H1 (cell line): Measurements from ENCODE around the gene TUBB1. TPM values are rescaled to one million over a fixed set of nuclear protein-coding genes. Genes with fewer than 3 reads are reported as not detected.

Source experiments
- CTCF ChIA-PET: fragments of 300-600 bp; sonication (Branson Sonifier 250); formaldehyde crosslinking; loops from one replicate; lab custom pipeline; 2021; ENCODE audit not compliant: partially characterized antibody; lab: Charles Lee
- POLR2A ChIA-PET: fragments of 300-600 bp; sonication (Branson Sonifier 250); formaldehyde crosslinking; loops from one replicate; lab custom pipeline; 2021; ENCODE audit warnings: inconsistent platforms; ENCODE audit not compliant: partially characterized antibody; lab: Charles Lee
- DNase-seq, 2 experiments: peaks; one replicate each; pipeline versions ENCODE4 v3.0.0 to v3.0.0-alpha.2; 2010 to 2022; ENCODE audit warnings: low spot score in 2 of 2, low read depth in 1 of 2, mixed read lengths in 1 of 2
- FAIRE-seq: peaks from 2 replicates; lab custom pipeline; 2011; peaks lifted over from hg19 to GRCh38; lab: Jason Lieb, UNC
- H2AFZ ChIP-seq: 2 replicates; pipeline ENCODE4 v1.8.1; 2012; ENCODE audit warnings: low read length, inconsistent platforms
- H2AK5ac ChIP-seq: 2 replicates; pipeline ENCODE4 v1.6.1; 2013; ENCODE audit warnings: low read depth, low read length
- H2BK120ac ChIP-seq: replicated peaks from 2 replicates; pipeline ENCODE3; 2013; ENCODE audit warnings: low read depth, low read length, inconsistent platforms
- H2BK12ac ChIP-seq: 2 replicates; pipeline ENCODE4 v1.6.1; 2013; ENCODE audit warnings: low read depth, low read length
- H2BK15ac ChIP-seq: 2 replicates; pipeline ENCODE4 v1.6.1; 2013; ENCODE audit warnings: low read length
- H2BK20ac ChIP-seq: 2 replicates; pipeline ENCODE4 v1.6.1; 2013; ENCODE audit warnings: low read length
- H2BK5ac ChIP-seq: 2 replicates; pipeline ENCODE4 v1.6.1; 2013; ENCODE audit warnings: low read depth, low read length
- H3K14ac ChIP-seq: 2 replicates; pipeline ENCODE4 v1.6.1; 2013; ENCODE audit warnings: inconsistent platforms; ENCODE audit not compliant: insufficient read length
- H3K18ac ChIP-seq: 2 replicates; pipeline ENCODE4 v1.6.1; 2013; ENCODE audit warnings: low read length; ENCODE audit errors: extremely low read depth
- H3K23ac ChIP-seq: 2 replicates; pipeline ENCODE4 v1.6.1; 2013; ENCODE audit warnings: inconsistent platforms; ENCODE audit not compliant: insufficient read length
- H3K23me2 ChIP-seq: 2 replicates; pipeline ENCODE4 v1.6.1; 2013; ENCODE audit warnings: low read depth, low read length
- H3K27ac ChIP-seq: 2 replicates; pipeline ENCODE4 v1.6.1; 2011; ENCODE audit warnings: low read depth, low read length, inconsistent platforms
- H3K27me3 ChIP-seq, 4 experiments: replicated peaks in 1 of 4; 1 replicate in 1 of 4; 2 replicates in 3 of 4; pipeline versions ENCODE4 v1.6.1 to v1.8.1; 2011 to 2013; ENCODE audit warnings: low read length in 3 of 4, mild to moderate bottlenecking in 3 of 4, inconsistent platforms in 2 of 4, mixed read lengths in 2 of 4, moderate library complexity in 1 of 4; ENCODE audit not compliant: control insufficient read depth in 3 of 4, insufficient read depth in 3 of 4; ENCODE audit errors: extremely low read depth in 1 of 4
- H3K36me3 ChIP-seq, 4 experiments: 2 replicates each; pipeline versions ENCODE4 v1.6.1 to v1.8.1; 2011 to 2013; ENCODE audit warnings: mild to moderate bottlenecking in 4 of 4, low read length in 3 of 4, moderate library complexity in 2 of 4, control low read depth in 1 of 4, inconsistent platforms in 1 of 4; ENCODE audit not compliant: insufficient read depth in 4 of 4, control insufficient read depth in 2 of 4
- H3K4ac ChIP-seq: replicated peaks from 2 replicates; pipeline ENCODE3; 2013; ENCODE audit warnings: low read length, low read depth, mixed read lengths, inconsistent platforms; ENCODE audit not compliant: insufficient read length
- H3K4me1 ChIP-seq, 4 experiments: replicated peaks in 1 of 4; 1 replicate in 1 of 4; 2 replicates in 3 of 4; pipeline versions ENCODE4 v1.6.1 to v1.8.1; 2011 to 2013; ENCODE audit warnings: low read length in 3 of 4, inconsistent platforms in 2 of 4, mixed read lengths in 1 of 4; ENCODE audit not compliant: insufficient read depth in 4 of 4, control insufficient read depth in 3 of 4
- H3K4me2 ChIP-seq, 2 experiments: 2 replicates each; pipeline versions ENCODE4 v1.6.1 to v1.8.1; 2011 to 2013; ENCODE audit warnings: low read depth in 2 of 2, low read length in 2 of 2, control low read depth in 1 of 2, inconsistent platforms in 1 of 2, mild to moderate bottlenecking in 1 of 2; ENCODE audit not compliant: insufficient read depth in 1 of 2
- H3K4me3 ChIP-seq, 4 experiments: fragments of 200-600, 300-600 bp in 1 of 4; sonication (generic), shearing (Covaris generic), sonication (Bioruptor Twin) in 1 of 4; 2 replicates each; pipeline versions ENCODE4 v1.5.1 to v1.8.1; 2011 to 2016; ENCODE audit warnings: low read length in 4 of 4, low read depth in 3 of 4, control low read depth in 2 of 4, inconsistent platforms in 2 of 4, mild to moderate bottlenecking in 2 of 4, mixed read lengths in 1 of 4, moderate library complexity in 1 of 4; ENCODE audit not compliant: insufficient read depth in 2 of 4; ENCODE audit errors: extremely low read depth in 1 of 4
- H3K56ac ChIP-seq: replicated peaks from 2 replicates; pipeline ENCODE3; 2013; ENCODE audit warnings: low read depth, mild to moderate bottlenecking, mixed read lengths, low read length, inconsistent platforms; ENCODE audit not compliant: insufficient read length
- H3K79me1 ChIP-seq: 2 replicates; pipeline ENCODE4 v1.6.1; 2013; ENCODE audit warnings: low read depth, low read length, control low read depth
- H3K79me2 ChIP-seq, 2 experiments: 2 replicates each; pipeline versions ENCODE4 v1.6.1 to v1.8.1; 2012 to 2013; ENCODE audit warnings: low read length in 2 of 2, mild to moderate bottlenecking in 2 of 2, inconsistent platforms in 1 of 2; ENCODE audit not compliant: insufficient read depth in 2 of 2, control insufficient read depth in 1 of 2
- H3K9ac ChIP-seq, 4 experiments: replicated peaks in 1 of 4; 1 replicate in 1 of 4; 2 replicates in 3 of 4; pipeline versions ENCODE4 v1.6.1 to v1.8.1; 2011 to 2013; ENCODE audit warnings: low read depth in 3 of 4, low read length in 3 of 4, control low read depth in 2 of 4, mild to moderate bottlenecking in 2 of 4, moderate library complexity in 2 of 4, inconsistent platforms in 1 of 4; ENCODE audit errors: extremely low read depth in 1 of 4
- H3K9me3 ChIP-seq, 2 experiments: 2 replicates each; pipeline versions ENCODE4 v1.6.1 to v1.8.1; 2012 to 2013; ENCODE audit warnings: mild to moderate bottlenecking in 2 of 2, moderate library complexity in 2 of 2, control low read depth in 1 of 2, inconsistent platforms in 1 of 2, low read depth in 1 of 2, low read length in 1 of 2, mixed read lengths in 1 of 2; ENCODE audit not compliant: insufficient read depth in 2 of 2
- H4K20me1 ChIP-seq, 2 experiments: replicated peaks in 1 of 2; 2 replicates each; pipeline versions ENCODE3 to v1.8.1; 2011 to 2013; ENCODE audit warnings: inconsistent platforms in 2 of 2, low read length in 2 of 2, mild to moderate bottlenecking in 1 of 2; ENCODE audit not compliant: insufficient read depth in 2 of 2, control insufficient read depth in 1 of 2
- H4K5ac ChIP-seq: 2 replicates; pipeline ENCODE4 v1.6.1; 2013; ENCODE audit warnings: low read length, low read depth, mixed read lengths, inconsistent platforms; ENCODE audit not compliant: insufficient read length
- H4K8ac ChIP-seq: 2 replicates; pipeline ENCODE4 v1.8.0; 2013; ENCODE audit warnings: mild to moderate bottlenecking, moderate library complexity, low read length, inconsistent platforms; ENCODE audit not compliant: insufficient read depth; ENCODE audit errors: extremely low read depth
- H4K91ac ChIP-seq: replicated peaks from 2 replicates; pipeline ENCODE3; 2013; ENCODE audit warnings: low read length, mixed read lengths, inconsistent platforms; ENCODE audit not compliant: insufficient read length
- MAFK ChIP-seq: IDR thresholded peaks from 2 replicates; pipeline ENCODE4 v1.6.1; 2012; ENCODE audit warnings: low read depth, mild to moderate bottlenecking, improper control_type of control experiment, low read length
- SIN3A ChIP-seq, 2 experiments: IDR thresholded peaks in 1 of 2; conservative IDR thresholded peaks in 1 of 2; 2 replicates each; pipeline ENCODE4 v1.6.1; 2011 to 2012; ENCODE audit warnings: low read length in 2 of 2, improper control_type of control experiment in 1 of 2, low read depth in 1 of 2, mild to moderate bottlenecking in 1 of 2
- TAF7 ChIP-seq: optimal IDR thresholded peaks from 2 replicates; pipeline ENCODE3; 2011; ENCODE audit warnings: low read depth, mild to moderate bottlenecking, inconsistent platforms, low read length, moderate library complexity, borderline replicate concordance
- YY1 ChIP-seq: IDR thresholded peaks from 2 replicates; pipeline ENCODE4 v1.6.1; 2011; ENCODE audit warnings: low read depth, mild to moderate bottlenecking, low read length
- WGBS, 2 experiments: shearing (Covaris generic) in 1 of 2; methylation state at CpG; one replicate each; pipeline versions ENCODE4 v1.1.6 to v1.1.7; 2013 to 2015; ENCODE audit warnings: low lambda C conversion rate in 2 of 2, mixed read lengths in 2 of 2, inconsistent platforms in 1 of 2, low coverage in 1 of 2, missing lambda C conversion rate in 1 of 2; ENCODE audit not compliant: insufficient replicate concordance in 2 of 2, insufficient coverage in 1 of 2, insufficient read length in 1 of 2; ENCODE audit errors: extremely low coverage in 1 of 2, missing lambda C conversion rate in 1 of 2; 5-methylcytosine and 5-hydroxymethylcytosine counted together
- polyA plus RNA-seq, 7 experiments: library from polyadenylated mRNA; depleted of rRNA in 3 of 7; stranded (reverse) in 5 of 7; unstranded in 2 of 7; fragments of >200 nt in 5 of 7; fragments of 200-250 nt in 2 of 7; gene quantifications; 1 replicate in 5 of 7; 2 replicates in 1 of 7; 4 replicates in 1 of 7; pipeline versions ENCODE4 v1.2.1 to v1.2.3, GENCODE V29; 2011 to 2013; ENCODE audit warnings: missing spikeins in 2 of 7, mixed read lengths in 2 of 7
- total RNA-seq: library from RNA; stranded (reverse); fragmentation: NEBNext Ultra II Directional; extraction: Animal tissue kit (Norgen Biotek cat#: 25700); gene quantifications from 2 replicates; pipeline ENCODE4 v1.2.1, GENCODE V29; 2021

TUBB1 gene
- total and polyA plus RNA-seq, 2 of the 8 experiments (the other 6 are each of a cell fraction or from before 2014, with no cell fraction given): not detected

- CTCF ChIA-PET: interaction anchor here (0.6 to 1.2 kb wide), 4 partner anchors 24 to 193 kb away, joined by 3 to 4 read pairs (median 3); no protein-coding TSS in a partner anchor
- H3K18ac ChIP-seq: no peak overlapping the region
- POLR2A ChIA-PET: no interaction called here
- H2BK12ac ChIP-seq: no peak overlapping the region
- H3K56ac ChIP-seq: no peak overlapping the region
- no peak overlapping the region for H3K4me3 ChIP-seq
- DNase-seq (no peak), FAIRE-seq (no peak)
- H3K36me3 ChIP-seq: no peaks in the 10 kb centered on the region
- no peaks in the 10 kb centered on the region for H3K9me3 ChIP-seq
- no peak overlapping the region for H2BK15ac ChIP-seq
- no peak overlapping the region for H2AK5ac ChIP-seq
- no peaks in the 10 kb centered on the region for H3K79me1 ChIP-seq
- no peak overlapping the region for H3K23ac ChIP-seq
- 83% methylated on average over 22 of the region's 22 CpGs; no CpG with 5 or more reads in 1 of the 2 experiments for WGBS, 2 experiments
- no peak overlapping the region for H3K4me2 ChIP-seq
- H3K4ac ChIP-seq: no peak overlapping the region
- no peak overlapping the region for H2BK120ac ChIP-seq
- no peak overlapping the region for H2BK5ac ChIP-seq
- no peak for TF ChIP-seq SIN3A (conservative IDR thresholded peaks at IDR 0.05 in 1 of 2, IDR thresholded peaks at IDR 0.05 in 1 of 2; ENCODE audit: low read depth in 1 of 2, low read length in 2 of 2)
- TF ChIP-seq YY1: no peak
- TF ChIP-seq MAFK: no peak
- TF ChIP-seq TAF7: no peak
- TF ChIP-seq, all 59 proteins: peak for 0
- H3K27ac ChIP-seq: no peak overlapping the region
- H3K79me2 ChIP-seq: no peaks in the 10 kb centered on the region
- no peaks in the 10 kb centered on the region for H3K27me3 ChIP-seq
- H3K14ac ChIP-seq: no peak overlapping the region
- H3K9ac ChIP-seq: no peak overlapping the region
- no peak overlapping the region for H2BK20ac ChIP-seq
- no peak overlapping the region for H2AFZ ChIP-seq
- H4K8ac ChIP-seq: no peak overlapping the region
- no peak overlapping the region for H4K91ac ChIP-seq
- H3K23me2 ChIP-seq: no peaks in the 10 kb centered on the region
- H4K20me1 ChIP-seq: no peaks in the 10 kb centered on the region
- no peaks in the 10 kb centered on the region for H3K4me1 ChIP-seq
- no peak overlapping the region for H4K5ac ChIP-seq
Observed at GRCh38 chr20:59063358-59064213, 44.4 kb downstream of the TUBB1 start.
